Adrenal gland (tissue), 12 donors: ENCODE measurements around the gene EOGT. TPM values are rescaled to one million over a fixed set of nuclear protein-coding genes. Genes with fewer than 3 reads are reported as not detected.

ENCODE experiments used
- DNase-seq, 7 donors: peaks; one replicate each; pipeline ENCODE4 v3.0.0-alpha.2; 2019 to 2020
- H3K27ac ChIP-seq, 5 donors: fragments of 200-600 bp; sonication (generic) in 4 of 5; 1 replicate in 3 of 5; 2 replicates in 2 of 5; pipeline versions ENCODE4 v1.5.1 to v1.8.0; 2016 to 2020; ENCODE audit warnings: mild to moderate bottlenecking in 1 of 5
- H3K27me3 ChIP-seq: fragments of 200-600 bp; 2 replicates; pipeline ENCODE4 v1.8.0; 2021
- H3K36me3 ChIP-seq, 2 donors: fragments of 200-600 bp; replicated peaks in 1 of 2; 1 replicate in 1 of 2; 2 replicates in 1 of 2; pipeline versions ENCODE4 v1.5.1 to v1.8.0; 2018 to 2022
- H3K4me1 ChIP-seq, 2 donors: fragments of 200-600 bp; replicated peaks in 1 of 2; 1 replicate in 1 of 2; 2 replicates in 1 of 2; pipeline versions ENCODE4 v1.5.1 to v1.8.0; 2018 to 2021
- H3K4me3 ChIP-seq, 4 donors: fragments of 200-600 bp; sonication (generic) in 3 of 4; one replicate each; pipeline ENCODE4 v1.5.1; 2016 to 2018
- H3K9me3 ChIP-seq, 3 donors: fragments of 200-600 bp; sonication (generic) in 1 of 3; replicated peaks in 1 of 3; 1 replicate in 2 of 3; 2 replicates in 1 of 3; pipeline versions ENCODE4 v1.5.1 to v1.8.0; 2016 to 2021
- POLR2A ChIP-seq, 2 donors: fragments of 450-650 bp; IDR thresholded peaks; one replicate each; pipeline ENCODE4 v1.6.1; 2017; ENCODE audit warnings: antibody characterized with exemption in 2 of 2, mild to moderate bottlenecking in 2 of 2, moderate library complexity in 1 of 2
- WGBS, 4 donors: extraction: QIAGEN DNeasy Blood & Tissue Kit in 2 of 4; methylation state at CpG; one replicate each; pipeline versions ENCODE4 v1.1.5 to v1.1.7; 2013 to 2017; 5-methylcytosine and 5-hydroxymethylcytosine counted together
- intact Hi-C, 2 donors: fragments of 100-400 bp; cut with DNase I; formaldehyde crosslinking; loops; one replicate each; pipeline versions ENCODE4 v1.14.1 to v1.15.0; 2022 to 2023
- polyA plus RNA-seq, 3 donors: library from polyadenylated mRNA; stranded (reverse); fragments of 200-250 nt in 2 of 3; fragments of 350-450 nt in 1 of 3; fragmentation: Illumina TruSeq in 1 of 3; extraction: RNeasy Lipid Tissue Mini Kit (QIAGEN cat#74804) in 1 of 3; gene quantifications; one replicate each; pipeline ENCODE4 v1.2.3, GENCODE V29; 2013 to 2014
- total RNA-seq, 9 donors: library from RNA; depleted of rRNA in 4 of 9; stranded (reverse); fragments of >200 nt in 4 of 9; fragments of 120-200 nt in 1 of 9; fragmentation: NEBNext Ultra II Directional in 1 of 9; extraction: Animal tissue kit (Norgen Biotek cat#: 25700) in 1 of 9; gene quantifications; one replicate each; pipeline versions ENCODE4 v1.1.0 to v1.2.4, GENCODE V29; 2013 to 2023
- TF ChIP-seq, protein P1 (sequence below), 6 experiments: fragments of 450-650 bp in 4 of 6; fragments of 200-600 bp in 2 of 6; sonication (generic) in 1 of 6; IDR thresholded peaks; 1 replicate in 5 of 6; 2 replicates in 1 of 6; pipeline versions ENCODE4 v1.5.1 to v1.8.0; 2016 to 2021; ENCODE audit warnings: antibody characterized with exemption in 6 of 6, mild to moderate bottlenecking in 2 of 6, moderate library complexity in 1 of 6
- donor health status: healthy with polysubstance abuse.
- donor health status: Bipolar disorder and iron deficiency.
- donor health status: DM: yes; HTN: yes; CAD: no.
- donor health status: DM: no; HTN: no; CAD: no.
- donor health status: DM: no; HTN: no; CAD: no.
- donor health status: DM: yes; HTN: yes; CAD: no.

Gene EOGT
- total and polyA plus RNA-seq, 12 donors = 15.9 to 43.7 (median 21.9) TPM

DNA sequence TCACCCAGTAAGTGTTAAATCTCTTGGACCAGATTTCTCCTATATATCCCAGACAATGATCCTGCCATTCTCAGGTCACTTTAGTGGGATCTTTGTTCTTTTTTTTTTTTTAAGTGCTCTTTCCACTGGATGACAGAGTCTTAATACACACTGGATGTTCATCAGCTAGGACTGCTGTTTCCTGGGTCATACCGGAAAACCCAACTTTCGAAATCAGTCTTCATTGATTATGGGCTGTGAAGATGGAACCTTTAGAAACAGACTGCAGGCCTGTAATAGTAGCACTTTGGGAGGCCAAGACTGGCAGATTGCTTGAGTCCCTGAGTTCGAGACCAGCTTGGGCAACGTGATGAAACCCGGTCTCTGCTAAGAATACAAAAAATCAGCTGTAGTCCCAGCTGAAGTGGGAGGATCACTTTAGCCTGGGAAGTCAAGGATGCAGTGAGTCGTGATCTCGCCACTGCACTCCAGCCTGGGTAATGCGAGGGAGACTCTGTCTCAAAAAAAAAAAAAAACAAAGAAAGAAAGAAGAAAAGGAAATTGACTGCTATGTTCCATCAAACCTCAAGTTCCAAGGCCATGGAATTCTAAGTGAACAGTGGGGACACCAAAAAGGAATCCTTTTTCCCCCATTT, 2.3 kb downstream of the EOGT start:
- Histone ChIP-seq H3K27me3 (no peaks in the 10 kb centered on the region), H3K4me3 (no peak overlapping the region), H3K9me3 (no peaks in the 10 kb centered on the region), H3K36me3 (peaks cover 0 to 33% of the 10 kb centered on the region in 2 donors), H3K4me1 (peaks cover 5 to 16% of the 10 kb centered on the region in 2 donors), H3K27ac (no peak overlapping the region)
- 91 to 96% (median 95%) methylated on average over 8 of the region's 8 CpGs for WGBS, 4 donors
- intact Hi-C loops = no loop called here
- DNase-seq = no peak
- no peak for TF ChIP-seq POLR2A (IDR thresholded peaks at IDR 0.05)
- TF ChIP-seq, protein P1, sequence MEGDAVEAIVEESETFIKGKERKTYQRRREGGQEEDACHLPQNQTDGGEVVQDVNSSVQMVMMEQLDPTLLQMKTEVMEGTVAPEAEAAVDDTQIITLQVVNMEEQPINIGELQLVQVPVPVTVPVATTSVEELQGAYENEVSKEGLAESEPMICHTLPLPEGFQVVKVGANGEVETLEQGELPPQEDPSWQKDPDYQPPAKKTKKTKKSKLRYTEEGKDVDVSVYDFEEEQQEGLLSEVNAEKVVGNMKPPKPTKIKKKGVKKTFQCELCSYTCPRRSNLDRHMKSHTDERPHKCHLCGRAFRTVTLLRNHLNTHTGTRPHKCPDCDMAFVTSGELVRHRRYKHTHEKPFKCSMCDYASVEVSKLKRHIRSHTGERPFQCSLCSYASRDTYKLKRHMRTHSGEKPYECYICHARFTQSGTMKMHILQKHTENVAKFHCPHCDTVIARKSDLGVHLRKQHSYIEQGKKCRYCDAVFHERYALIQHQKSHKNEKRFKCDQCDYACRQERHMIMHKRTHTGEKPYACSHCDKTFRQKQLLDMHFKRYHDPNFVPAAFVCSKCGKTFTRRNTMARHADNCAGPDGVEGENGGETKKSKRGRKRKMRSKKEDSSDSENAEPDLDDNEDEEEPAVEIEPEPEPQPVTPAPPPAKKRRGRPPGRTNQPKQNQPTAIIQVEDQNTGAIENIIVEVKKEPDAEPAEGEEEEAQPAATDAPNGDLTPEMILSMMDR (IDR thresholded peaks at IDR 0.05) = no peak

DNA sequence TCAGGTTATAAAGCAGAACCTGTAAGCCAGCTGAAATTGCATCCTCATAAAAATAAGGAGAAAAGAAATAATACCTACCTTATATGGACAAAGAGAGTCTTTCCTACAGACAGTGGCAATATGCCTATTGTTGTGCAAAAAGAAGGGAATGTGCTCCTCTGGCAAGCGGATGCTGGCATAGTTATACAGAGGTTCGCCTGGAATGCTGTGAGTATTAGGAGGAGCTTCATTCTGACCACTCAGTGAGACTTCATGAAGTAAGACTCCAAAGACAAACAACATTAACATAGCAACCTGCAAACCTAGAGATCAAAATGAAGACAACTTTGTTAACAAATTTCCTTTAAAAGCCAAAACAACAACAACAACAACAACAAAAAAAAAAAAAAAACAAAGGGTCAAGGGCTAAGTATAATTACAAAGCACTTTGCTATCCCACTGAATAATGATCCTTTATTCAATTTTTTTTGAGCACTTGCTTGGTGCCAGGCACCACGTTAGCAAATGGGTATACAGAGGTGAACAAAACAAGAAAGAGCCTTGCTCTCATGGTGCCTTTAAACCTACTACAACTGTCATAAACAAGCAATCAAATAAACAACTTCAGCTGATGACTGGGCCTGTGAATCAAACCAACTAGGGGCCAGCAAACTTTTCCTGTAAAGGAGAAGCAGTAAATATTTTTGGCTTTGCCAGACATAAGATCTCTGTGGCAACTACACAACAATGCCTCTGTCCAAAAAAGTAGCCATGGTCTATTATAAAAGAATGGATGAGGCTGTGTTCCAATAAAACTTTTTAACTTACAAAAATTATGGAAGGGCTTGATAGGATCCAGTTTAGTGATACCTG, 3.7 kb downstream of the EOGT start:
- Histone ChIP-seq H3K27ac (no peak overlapping the region), H3K27me3 (no peaks in the 10 kb centered on the region), H3K4me1 (peaks cover 5 to 16% of the 10 kb centered on the region in 2 donors), H3K4me3 (no peak overlapping the region), H3K9me3 (no peaks in the 10 kb centered on the region), H3K36me3 (peaks cover 0 to 40% of the 10 kb centered on the region in 2 donors)
- intact Hi-C loops = no loop called here
- 68 to 85% (median 80%) methylated on average over 3 of the region's 3 CpGs for WGBS, 4 donors
- no peak for DNase-seq
- TF ChIP-seq, protein P1 (IDR thresholded peaks at IDR 0.05) = no peak

DNA sequence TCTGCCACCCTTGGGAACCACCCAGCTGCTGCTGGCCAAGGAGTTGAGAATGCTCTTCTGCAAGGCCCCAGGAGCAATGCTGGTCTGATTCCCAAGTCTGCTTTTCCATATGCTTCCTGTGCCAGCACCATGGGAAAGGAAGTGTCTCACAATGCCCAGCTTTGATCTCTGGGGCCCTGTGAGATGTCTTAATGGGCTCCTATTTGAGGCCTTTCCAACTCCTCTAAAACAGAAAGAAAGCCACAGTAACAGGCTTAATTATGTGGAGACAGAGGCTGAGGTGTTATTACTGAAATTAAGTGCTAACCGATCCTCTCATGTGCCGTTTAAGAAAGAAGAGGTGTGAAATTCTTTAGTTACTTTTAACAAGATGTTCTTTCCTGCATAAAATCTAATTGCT, 4.5 kb downstream of the EOGT start:
- peaks cover 0 to 47% of the 10 kb centered on the region in 2 donors for H3K36me3 ChIP-seq

More for the DNA sequence above, 4.5 kb downstream of the EOGT start:
- WGBS, 4 donors = 76 to 90% (median 81%) methylated on average over 2 of the region's 2 CpGs
- TF ChIP-seq, protein P1 (IDR thresholded peaks at IDR 0.05) = no peak
- no peak for TF ChIP-seq POLR2A (IDR thresholded peaks at IDR 0.05)
- Histone ChIP-seq H3K4me3 (no peak overlapping the region), H3K27me3 (no peaks in the 10 kb centered on the region), H3K4me1 (peaks cover under 1 to 10% of the 10 kb centered on the region in 2 donors), H3K27ac (no peak overlapping the region), H3K9me3 (no peaks in the 10 kb centered on the region)
- DNase-seq = no peak
- intact Hi-C loops = no loop called here
